Activated CD4-positive, alpha-beta T cell treated with anti-CD3 and anti-CD28 coated beads, Interleukin-10, Interleukin-2, amounts not matched to agents 100 ng/mL and 50 ng/mL, durations not matched to agents 16 hours and 8 hours (primary cell): Measurements from ENCODE around the gene RPL3.
"Not testable (repeated sequence)": the region's sequence is repeated elsewhere in the genome, so short reads cannot be mapped to it uniquely, and the experiment has no call there.

Source experiments
- DNase-seq: peaks from one replicate; pipeline ENCODE4 v3.0.0-alpha.2; 2020

Gene RPL3

DNA sequence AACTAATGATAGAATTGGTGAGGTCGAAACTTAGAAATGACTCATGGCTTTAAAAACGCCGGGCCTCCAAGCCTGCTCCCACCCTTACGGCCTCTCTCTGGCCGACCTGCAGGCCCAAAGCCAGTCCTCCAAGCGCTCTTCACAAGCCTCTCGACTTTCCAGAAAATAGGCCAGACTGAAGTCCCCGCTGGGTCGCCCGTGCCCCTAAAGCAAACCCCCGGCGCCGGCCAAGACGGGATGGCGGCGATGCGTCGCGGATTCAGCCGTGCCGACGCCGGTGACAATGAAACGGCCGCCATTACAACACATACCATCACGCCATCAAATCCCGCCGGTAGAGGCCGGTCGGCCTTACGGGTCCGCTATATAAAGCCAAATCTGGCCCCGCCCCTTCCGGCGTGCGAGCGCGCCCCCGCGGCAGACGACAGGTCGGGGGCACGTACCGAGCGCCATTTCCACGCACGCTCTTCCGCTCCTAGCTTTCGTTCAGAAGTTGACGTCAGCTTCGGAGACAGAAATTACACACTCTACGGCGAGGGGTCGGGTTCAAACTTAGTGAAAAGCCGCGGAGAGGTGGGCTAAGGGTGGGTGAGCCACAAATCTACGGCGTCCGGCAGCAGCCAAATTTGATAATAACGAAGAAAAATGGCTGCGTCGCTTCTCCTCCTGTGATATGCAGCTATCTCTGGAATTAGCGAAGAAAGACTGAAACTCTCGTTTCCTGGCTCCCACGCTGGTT lies at the start of gene RPL3:
Gene RPL3 (minus strand): TSS at position 340 of the 739 bp plus-strand sequence. CDS start 26 bp downstream, at position 314.
- peak; percentile 97 for DNase-seq

DNA sequence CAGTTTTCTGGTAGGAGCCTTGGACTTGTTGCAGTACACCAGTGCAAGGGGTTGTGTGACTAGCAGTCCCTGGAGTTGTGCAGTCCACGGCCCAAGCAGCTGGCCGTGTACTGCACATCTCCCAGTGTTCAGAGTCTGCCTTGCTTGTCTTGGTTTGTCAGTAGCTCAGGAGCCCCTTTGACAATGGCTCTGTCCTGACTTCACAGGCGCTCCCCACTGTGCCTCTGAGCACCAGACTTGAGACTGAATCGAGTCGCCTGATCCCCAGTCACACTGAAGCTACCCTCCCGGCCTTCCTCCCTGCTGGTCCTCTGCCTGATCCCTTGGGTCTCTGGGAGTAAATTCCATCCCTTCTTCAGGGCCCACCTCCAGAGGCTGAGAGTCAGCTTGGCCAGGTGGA lies 49.8 kb upstream of the RPL3 start:
- no peak for DNase-seq

DNA sequence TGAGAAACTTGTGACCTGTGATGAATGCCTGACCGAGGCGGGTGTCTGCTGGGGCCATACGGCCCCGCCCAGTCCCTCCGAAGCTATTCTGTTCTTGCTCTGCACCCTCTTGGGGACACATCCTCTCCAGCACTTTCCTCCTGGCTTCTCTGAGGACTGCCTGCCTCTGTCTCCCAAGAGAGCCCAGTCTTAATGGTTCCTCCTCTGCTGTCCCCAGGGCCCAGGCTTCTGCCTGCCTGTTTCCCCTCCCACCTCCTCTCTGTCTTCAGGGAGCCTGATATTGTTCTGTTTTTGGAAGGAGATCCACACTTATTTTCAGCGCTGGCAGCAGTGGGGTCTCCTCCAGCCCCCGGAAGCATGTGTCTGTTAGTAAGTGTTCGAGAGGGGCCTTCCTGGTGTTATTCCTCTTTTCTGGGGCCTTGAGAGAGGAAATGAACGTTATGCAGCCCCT lies 49.1 kb upstream of the RPL3 start:
- no peak for DNase-seq

DNA sequence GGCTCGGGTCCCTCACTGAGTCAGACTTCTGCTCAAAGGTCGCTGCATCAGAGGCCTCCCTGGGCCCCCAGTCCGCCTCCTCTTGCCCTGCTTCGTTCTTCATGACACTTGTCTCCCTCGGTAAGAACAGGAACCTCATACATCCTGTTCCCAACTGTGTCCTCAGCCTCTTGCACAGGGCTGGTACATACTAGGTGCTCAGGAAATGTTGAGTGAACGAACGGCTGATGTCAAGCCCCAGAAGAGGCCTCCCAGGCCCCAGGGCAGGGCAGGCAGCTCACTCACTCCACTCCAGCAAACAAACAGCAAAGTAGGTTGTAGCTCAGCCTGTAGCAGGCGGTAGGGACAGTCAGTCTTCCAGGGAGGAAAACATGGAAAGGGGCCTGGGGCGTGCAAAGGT lies 47.6 kb upstream of the RPL3 start:
- no peak for DNase-seq

DNA sequence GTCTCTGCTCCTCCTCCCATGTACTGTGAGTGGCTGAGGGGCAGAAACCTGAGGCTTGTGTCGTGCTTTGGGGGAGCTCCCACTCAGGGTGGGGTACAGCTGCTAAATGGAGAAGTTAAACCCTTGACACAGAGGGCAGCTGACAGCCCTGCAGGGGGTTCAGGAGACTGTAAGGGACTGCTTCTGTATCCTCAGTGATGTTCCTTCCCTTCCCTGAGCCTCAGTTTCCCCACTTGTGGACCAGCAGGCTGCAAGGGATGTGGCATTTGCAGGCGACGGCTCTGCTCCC lies 46.0 kb upstream of the RPL3 start:
- DNase-seq = no peak

DNA sequence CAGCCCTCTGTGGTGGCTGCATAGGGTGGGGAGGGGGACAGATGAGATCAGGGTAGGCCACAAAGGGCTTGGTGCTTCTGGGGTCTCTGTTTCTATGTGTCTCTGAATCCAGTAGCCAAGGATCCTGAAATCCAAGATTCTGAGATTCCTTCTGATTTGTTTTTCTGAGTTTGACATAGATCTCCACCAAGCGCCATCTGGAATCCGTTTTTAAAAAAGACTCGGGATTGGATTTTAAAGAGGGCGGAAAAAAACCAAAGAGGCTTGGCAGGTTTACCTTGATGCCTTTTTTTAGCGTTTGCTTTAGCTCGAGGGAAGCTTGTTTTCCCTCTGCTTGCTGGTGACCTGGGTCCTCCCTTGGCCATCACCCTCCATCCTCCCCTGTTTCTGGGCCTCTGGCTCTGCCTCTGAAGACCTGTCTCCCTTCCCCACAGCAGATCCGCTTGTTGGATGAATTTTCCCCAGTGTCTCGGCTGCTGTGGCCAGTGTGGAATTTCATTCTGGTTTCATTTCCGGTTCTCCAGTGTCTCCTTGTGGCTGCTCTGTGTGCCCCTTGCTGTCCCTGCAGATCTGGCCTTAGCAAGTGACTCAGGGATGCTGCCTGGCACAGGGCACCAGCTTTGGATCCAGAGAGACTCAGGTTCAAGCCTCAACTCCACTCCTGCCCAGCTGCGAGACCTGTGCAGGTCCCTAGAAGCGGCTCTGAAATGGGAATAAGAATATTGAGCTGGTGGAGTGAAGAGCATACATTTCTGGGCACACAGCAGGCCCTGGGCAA lies 45.5 kb upstream of the RPL3 start:
- no peak for DNase-seq

DNA sequence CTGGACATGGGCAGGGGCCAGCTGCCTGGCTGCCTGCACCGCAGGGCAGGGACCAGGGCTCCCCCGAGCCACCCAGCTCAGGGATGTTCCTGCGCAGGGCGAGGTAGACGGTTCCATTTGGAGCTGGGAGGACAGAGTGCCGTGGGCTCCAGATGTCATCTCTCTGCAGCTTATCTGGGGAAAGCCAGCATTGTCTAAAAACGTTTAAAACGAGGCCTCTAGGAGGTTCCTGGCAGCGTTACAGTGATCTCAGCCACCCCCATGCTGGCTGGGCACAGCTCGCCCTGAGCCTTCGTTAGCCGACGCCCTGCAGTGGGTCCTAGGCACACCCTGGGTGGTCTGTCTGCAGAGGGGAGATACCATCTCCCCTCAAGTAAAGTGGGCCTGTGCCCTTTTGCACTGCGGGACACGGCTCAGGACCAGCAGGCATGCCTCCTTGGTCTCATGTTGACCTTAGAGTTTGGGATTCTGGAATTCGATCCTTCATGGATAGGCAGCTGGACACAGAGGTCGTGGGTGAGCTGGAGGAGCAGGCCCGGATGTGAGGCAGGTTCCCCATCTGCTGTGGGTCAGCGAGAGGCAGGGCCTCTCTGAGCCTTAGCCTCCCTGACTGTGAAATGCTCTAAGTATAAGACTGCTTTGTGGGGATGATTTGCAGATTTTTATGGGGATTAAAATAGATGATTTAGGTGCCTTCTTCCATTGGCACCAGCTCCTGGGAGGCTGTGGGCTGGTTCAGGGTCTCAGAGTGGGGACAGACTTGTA lies 44.5 kb upstream of the RPL3 start:
- DNase-seq = no peak

DNA sequence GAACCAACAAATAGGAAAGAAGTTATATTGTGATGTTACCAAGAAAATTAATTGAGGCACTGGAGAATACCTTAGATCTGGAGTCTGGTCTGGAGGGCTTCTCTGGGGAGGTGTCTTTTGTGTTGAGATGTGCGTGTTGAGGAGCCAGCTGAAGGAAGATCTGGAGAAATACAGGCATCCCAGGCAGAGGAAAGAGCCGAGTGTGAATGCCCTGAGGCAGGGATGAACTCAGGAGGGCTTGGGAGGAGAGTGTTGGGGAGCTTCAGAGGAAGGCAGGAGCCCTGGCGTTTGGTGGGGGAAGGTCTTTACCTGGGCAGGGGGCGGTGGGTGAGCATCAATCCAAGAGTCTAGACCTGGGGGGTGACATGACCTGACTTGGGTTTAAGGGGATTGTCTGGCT lies 43.5 kb upstream of the RPL3 start:
- no peak for DNase-seq

DNA sequence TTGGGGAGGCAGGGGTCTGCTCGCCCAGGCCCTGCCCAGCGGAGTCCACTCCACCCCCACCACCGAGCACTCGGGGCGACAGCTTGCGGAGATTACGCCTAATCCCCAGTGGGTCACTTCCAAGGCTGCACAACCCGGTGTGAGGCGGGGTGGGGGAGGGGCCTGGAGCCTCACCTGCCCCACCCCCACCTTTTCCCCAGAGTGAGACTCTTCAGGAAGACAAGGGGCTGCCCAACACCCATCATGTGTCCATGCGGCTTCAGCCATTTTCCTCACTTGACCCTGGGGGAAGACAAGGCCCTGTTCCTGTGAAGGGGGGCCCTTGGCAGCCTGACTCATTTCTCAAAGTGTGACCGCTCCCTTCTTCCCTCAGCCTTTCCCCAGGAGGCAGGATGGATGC lies 42.8 kb upstream of the RPL3 start:
- no peak for DNase-seq

DNA sequence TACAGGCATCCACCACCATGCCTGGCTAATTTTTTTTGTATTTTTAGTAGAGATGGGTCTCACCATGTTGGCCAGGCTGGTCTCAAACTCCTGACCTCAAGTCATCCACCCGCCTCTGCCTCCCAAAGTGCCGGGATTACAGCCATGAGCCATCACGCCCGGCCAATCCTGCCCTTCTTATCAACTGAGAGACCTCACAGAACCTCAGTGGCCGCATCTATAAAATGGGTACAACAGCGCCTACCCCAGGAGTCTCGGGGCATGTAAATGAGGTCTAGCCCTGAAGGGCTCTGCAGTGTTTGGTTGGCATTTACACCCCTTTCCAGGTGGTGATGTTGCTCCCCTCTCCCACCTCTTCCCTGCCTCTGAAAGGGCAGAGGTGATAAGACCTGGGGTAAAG lies 42.1 kb upstream of the RPL3 start:
- no peak for DNase-seq

DNA sequence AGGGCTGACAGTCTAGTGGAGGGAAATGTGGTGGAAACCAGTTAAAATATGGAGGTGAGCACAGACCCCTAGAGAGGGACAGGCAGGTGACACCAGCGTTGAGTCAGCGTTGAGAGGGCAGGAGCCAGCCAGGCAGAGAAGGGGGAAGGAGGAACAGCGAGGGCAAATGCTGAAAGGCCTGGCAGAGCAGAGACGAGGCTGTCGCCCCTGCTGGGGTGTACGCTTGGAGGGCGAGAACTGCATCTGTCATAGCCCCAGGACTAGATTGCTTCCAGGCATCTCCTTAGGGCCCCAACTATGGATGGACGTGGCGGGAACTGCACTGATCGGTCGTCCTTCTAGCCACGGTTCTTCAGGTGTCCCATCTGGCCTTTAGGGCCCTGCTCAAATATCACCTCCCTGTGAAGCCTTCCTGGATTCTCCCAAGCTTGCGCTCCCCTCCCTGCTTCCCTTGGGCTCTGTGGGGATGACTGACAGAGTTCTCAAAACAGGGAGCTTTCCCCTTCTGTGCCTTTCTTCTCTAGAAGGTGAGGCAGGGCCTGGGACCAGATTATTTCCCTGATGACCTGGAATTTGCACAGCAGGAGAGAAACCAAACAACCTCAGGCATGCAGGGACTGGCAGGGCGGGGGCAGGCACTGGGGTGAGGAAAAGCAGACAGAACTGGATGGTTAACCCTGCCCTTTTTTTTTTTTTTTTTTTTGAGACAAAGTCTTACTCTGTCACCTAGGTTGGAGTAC lies 41.4 kb upstream of the RPL3 start:
- no peak for DNase-seq

DNA sequence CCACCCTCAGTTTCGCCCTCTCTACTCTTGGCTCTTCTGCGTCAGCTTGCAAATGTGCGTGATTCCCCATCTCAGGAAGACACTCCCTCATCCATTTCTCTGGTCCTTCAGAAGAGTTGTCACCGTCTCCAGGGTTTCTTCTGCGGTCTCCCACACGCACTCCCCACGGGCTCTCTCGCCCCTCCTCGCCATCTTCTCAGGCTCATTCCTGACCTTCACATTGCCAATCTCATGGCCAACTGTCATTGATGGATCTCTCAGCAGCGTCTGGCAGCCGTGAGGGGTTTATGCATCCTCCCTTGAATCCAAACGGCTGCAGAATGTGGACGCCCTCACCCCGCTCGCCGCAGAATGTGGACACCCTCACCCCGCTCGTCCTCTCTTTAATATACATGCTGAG lies 40.8 kb upstream of the RPL3 start:
- DNase-seq = no peak

DNA sequence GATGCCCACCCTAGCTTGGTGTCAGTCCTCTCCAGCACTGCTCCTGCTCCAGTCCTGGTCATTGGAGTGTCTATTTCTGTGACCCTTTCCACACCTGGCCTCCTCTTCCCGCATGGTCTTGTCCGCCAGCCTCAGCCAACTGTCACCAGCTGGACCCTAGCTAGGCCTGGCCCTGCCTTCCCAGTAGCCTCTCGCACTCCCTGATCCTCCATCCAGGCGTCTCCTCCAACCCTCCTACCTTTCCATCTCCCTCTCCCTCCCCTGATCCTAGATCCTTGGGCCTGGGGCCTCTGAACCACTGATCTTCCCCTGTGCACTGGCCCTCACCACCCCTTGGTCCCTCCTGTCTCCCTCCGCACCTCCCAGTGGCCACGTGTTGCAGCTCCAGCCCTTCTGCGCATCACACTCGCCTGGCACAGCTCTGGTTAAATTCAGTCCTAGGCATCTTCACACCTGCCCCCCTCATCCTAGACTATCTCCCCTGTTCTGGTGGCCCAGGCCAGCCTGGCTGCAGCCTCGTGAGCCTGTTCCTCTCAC lies 40.3 kb upstream of the RPL3 start:
- DNase-seq = no peak

DNA sequence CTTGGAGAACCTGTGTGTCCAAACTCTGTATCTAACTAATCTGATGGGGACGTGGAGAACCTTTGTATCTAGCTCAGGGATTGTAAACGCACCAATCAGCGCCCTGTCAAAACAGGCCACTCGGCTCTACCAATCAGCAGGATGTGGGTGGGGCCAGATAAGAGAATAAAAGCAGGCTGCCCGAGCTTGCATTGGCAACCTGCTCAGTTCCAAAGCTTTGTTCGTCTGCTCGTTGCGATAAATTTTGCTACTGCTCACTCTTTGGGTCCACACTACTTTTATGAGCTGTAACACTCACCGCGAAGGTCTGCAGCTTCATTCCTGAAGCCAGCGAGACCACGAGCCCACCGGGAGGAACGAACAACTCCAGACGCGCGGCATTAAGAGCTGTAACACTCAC lies 38.8 kb upstream of the RPL3 start:
- DNase-seq = not testable (repeated sequence)

DNA sequence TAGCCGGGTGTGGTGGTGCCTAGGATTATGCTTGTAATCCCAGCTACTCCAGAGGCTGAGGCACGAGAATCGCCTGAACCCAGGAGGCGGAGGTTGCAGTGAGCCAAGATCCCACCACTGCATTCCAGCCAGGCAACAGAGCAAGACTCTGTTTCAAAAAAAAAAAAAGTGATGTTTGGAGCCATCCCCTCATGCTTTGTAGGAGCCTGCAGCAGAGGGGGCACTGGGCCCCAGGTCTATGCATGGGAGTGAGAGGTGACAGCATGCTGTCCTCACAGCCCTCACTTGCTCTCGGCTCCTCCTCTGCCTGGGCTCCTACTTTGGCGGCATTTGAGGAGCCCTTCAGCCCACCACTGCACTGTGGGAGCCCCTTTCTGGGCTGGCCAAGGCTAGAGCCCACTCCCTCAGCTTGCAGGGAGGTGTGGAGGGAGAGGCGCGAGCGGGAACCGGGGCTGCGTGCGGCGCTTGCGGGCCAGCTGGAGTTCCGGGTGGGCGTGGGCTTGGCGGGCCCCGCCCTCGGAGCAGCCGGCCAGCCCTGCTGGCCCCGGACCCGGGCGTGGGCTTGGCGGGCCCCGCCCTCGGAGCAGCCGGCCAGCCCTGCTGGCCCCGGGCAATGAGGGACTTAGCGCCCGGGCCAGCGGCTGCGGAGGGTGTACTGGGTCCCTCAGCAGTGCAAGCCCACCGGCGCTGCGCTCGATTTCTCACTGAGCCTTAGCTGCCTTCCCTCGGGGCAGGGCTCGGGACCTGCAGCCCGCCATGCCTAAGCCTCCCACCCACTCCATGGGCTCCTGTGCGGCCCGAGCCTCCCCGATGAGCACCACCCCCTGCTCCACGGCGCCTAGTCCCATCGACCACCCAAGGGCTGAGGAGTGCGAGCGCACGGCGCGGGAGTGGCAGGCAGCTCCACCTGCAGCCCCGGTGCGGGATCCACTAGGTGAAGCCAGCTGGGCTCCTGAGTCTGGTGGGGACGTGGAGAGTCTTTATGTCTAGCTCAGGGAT lies 38.0 kb upstream of the RPL3 start:
- DNase-seq = not testable (repeated sequence)

DNA sequence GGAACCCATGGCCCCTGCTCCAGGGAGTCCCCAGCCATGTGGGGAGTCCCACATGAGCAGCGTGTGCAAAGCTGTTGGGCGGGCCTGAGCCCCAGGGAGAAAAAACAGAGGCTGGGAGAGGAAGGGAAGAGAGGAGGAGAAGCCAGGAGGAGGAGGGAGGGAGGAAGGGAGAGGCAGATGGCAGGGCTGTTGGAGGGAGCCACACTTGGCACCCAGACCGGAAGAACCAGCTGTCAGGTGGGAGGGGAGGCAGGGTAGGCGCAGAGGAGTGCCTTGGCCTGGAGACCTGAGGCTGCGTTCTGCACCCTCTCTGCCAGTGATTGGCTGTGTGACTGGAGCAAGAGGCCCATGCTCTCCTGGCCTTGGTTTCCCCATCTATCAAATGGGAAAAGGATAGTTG lies 37.0 kb upstream of the RPL3 start:
- DNase-seq = no peak

DNA sequence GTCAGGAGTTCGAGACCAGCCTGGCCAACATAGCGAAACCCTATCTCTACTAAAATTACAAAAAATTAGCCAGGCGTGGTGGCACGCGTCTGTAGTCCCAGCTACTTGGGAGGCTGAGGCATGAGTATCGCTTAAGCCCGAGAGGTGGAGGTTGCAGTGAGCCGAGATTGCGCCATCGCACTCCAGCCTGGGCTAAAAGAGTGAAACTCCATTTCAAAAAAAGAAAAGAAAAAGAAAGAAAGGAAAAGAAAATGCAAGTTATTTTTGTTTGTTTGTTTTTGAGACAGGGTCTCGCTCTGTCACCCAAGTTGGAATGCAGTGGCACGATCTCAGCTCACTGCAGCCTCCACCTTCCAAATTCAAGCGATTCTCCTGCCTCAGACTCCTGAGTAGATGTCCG lies 36.4 kb upstream of the RPL3 start:
- not testable (repeated sequence) for DNase-seq

DNA sequence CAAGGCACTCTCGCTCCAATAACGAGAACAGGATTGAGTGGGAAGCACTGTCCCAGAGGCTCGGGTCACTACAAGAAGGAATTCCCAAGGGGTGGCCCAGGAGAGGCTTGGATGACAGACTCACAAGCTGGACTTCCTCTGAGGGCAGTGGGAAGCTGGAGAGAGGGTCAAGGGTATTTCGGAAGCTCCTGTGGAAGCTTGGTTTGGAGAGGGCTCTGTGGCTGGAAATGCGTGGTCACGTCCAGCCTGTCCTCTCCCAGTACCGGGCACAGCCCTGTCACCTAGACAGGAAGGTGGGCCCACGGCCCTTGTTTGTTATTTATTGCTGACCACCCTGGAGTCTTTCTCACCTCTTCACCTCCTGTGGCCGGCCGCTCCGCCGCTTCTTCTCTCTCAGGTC lies 35.7 kb upstream of the RPL3 start:
- no peak for DNase-seq

DNA sequence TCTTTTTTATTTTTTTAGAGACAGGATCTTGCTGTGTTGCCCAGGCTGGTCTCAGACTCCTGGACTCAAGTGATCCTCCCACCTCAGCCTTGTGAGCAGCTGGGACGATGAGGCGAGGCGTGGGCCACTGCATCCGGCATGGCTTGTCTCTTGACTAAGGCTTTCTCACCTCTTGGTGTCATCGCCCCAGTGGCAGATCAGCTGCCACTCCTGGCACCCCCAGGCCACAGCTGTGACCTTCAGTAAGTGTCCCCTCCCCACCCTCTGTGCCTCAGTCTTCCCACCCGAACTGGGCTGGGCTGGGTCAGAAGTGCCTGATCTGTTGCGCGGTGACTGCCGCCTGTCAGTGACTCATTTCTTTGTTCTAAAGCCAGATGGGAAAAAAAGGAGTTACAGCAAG lies 33.9 kb upstream of the RPL3 start:
- DNase-seq = no peak

DNA sequence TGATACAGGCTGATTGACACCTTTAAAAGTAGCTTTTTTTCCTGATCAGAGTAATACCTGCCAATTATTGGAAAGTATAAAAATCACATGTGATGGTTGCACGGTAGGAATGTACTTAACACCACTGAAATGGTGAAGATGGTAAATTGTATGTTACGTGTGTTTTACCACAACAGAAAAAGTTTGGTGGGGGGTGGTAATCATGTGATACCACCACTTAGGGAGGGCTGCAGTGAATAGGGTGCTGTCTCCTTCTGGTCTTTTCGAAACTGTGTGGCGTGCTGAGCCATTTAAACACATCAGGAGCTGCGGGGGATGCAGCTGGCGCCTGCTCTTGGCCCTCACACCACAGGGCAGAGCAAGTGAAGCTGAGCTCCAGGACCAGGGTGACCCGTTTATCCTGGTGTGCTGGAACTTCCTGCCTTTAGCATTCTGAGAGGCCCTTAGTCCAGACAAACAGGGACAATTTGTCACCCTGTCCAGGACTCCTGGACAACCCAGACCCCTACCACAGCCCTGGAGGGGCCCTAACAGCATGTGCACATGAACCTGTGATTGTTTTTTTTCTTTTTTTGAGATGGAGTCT lies 33.0 kb upstream of the RPL3 start:
- DNase-seq = no peak

DNA sequence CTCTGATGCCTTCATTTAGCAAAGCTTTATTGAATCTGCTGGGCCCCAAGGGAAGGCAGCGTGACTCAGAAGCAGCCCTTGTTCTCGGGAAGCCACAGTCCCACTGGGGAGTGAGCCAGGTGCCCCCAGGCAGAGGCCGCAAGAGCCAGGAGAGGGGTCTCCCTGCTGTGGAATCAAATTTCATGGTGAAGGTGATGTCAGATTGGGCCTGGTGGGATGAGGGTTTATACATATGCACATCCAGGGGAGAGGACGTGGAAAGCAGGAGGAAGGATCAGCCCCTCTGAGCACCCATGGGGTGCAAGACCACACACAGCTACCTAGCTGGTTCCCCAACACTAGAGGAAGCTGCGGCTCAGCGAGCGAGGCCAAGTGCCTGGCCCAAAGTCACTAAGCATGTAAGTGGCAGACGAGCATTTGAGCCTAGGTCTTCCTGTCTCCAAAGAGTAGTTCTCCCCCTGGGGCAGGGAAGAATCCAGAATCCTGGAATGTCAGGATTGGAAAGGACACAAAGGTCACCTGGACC lies 32.3 kb upstream of the RPL3 start:
- no peak for DNase-seq
